Trophoblast cell (in vitro differentiated cells and primary cell): ENCODE data around the gene KCNRG.
A peak's percentile ranks its signal among the peaks of the same experiment; 100 is the strongest.

Source experiments
- DNase-seq, 2 donors: peaks; one replicate each; pipeline ENCODE4 v3.0.0-alpha.2; 2016
- H2AFZ ChIP-seq: 2 replicates; pipeline ENCODE4 v1.6.1; 2013; ENCODE audit warnings: low read length, moderate library complexity, mild to moderate bottlenecking; ENCODE audit not compliant: insufficient read depth, poor library complexity
- H2AK5ac ChIP-seq: 2 replicates; pipeline ENCODE4 v1.6.1; 2013; ENCODE audit warnings: mild to moderate bottlenecking, low read length
- H2BK120ac ChIP-seq: 2 replicates; pipeline ENCODE4 v1.6.1; 2013; ENCODE audit warnings: low read length, mild to moderate bottlenecking, moderate library complexity; ENCODE audit not compliant: insufficient read depth, poor library complexity
- H2BK12ac ChIP-seq: 2 replicates; pipeline ENCODE4 v1.6.1; 2013; ENCODE audit warnings: mild to moderate bottlenecking, low read length, moderate library complexity
- H2BK5ac ChIP-seq: 2 replicates; pipeline ENCODE4 v1.6.1; 2013; ENCODE audit warnings: low read length, low read depth, moderate library complexity, mild to moderate bottlenecking; ENCODE audit not compliant: poor library complexity
- H3K14ac ChIP-seq: 2 replicates; pipeline ENCODE4 v1.6.1; 2013; ENCODE audit warnings: mild to moderate bottlenecking, low read length
- H3K18ac ChIP-seq: 2 replicates; pipeline ENCODE4 v1.6.1; 2013; ENCODE audit warnings: mild to moderate bottlenecking, low read length
- H3K23ac ChIP-seq: 2 replicates; pipeline ENCODE4 v1.6.1; 2013; ENCODE audit warnings: low read length
- H3K27ac ChIP-seq: 2 replicates; pipeline ENCODE4 v1.5.1; 2013; ENCODE audit warnings: low read depth, mild to moderate bottlenecking, inconsistent platforms, low read length, moderate library complexity
- H3K27me3 ChIP-seq: 2 replicates; pipeline ENCODE4 v1.6.1; 2013; ENCODE audit warnings: inconsistent platforms, mild to moderate bottlenecking, low read length, moderate library complexity; ENCODE audit not compliant: insufficient read depth
- H3K36me3 ChIP-seq, 2 experiments: 1 replicate in 1 of 2; 2 replicates in 1 of 2; pipeline ENCODE4 v1.6.1; 2013; ENCODE audit warnings: low read length in 2 of 2, mild to moderate bottlenecking in 2 of 2, moderate library complexity in 1 of 2; ENCODE audit not compliant: insufficient read depth in 2 of 2, control insufficient read depth in 1 of 2
- H3K4ac ChIP-seq: 2 replicates; pipeline ENCODE4 v1.6.1; 2013; ENCODE audit warnings: low read depth, mild to moderate bottlenecking, low read length, moderate library complexity
- H3K4me1 ChIP-seq, 2 experiments: 1 replicate in 1 of 2; 2 replicates in 1 of 2; pipeline ENCODE4 v1.6.1; 2013; ENCODE audit warnings: low read length in 2 of 2, mild to moderate bottlenecking in 2 of 2, moderate library complexity in 1 of 2; ENCODE audit not compliant: insufficient read depth in 2 of 2, control insufficient read depth in 1 of 2
- H3K4me2 ChIP-seq: 2 replicates; pipeline ENCODE4 v1.6.1; 2013; ENCODE audit warnings: inconsistent platforms, mild to moderate bottlenecking, low read length, moderate library complexity
- H3K4me3 ChIP-seq: 2 replicates; pipeline ENCODE4 v1.5.1; 2013; ENCODE audit warnings: mild to moderate bottlenecking, low read depth, low read length, inconsistent platforms
- H3K79me1 ChIP-seq: one replicate; pipeline ENCODE4 v1.6.1; 2013; ENCODE audit warnings: low read length
- H3K79me2 ChIP-seq: 2 replicates; pipeline ENCODE4 v1.6.1; 2013; ENCODE audit warnings: low read length, mild to moderate bottlenecking; ENCODE audit not compliant: control insufficient read depth, insufficient read depth, poor library complexity
- H3K9ac ChIP-seq: 2 replicates; pipeline ENCODE4 v1.6.1; 2013; ENCODE audit warnings: mild to moderate bottlenecking, low read length
- H3K9me3 ChIP-seq: 2 replicates; pipeline ENCODE4 v1.6.1; 2013; ENCODE audit warnings: low read depth, mild to moderate bottlenecking, control low read depth, inconsistent platforms, low read length; ENCODE audit not compliant: insufficient read depth
- H4K12ac ChIP-seq: 2 replicates; pipeline ENCODE4 v1.6.1; 2013; ENCODE audit warnings: low read depth, mild to moderate bottlenecking, low read length, moderate library complexity
- H4K8ac ChIP-seq: 2 replicates; pipeline ENCODE4 v1.6.1; 2013; ENCODE audit warnings: low read depth, mild to moderate bottlenecking, low read length, moderate library complexity
- H4K91ac ChIP-seq: one replicate; pipeline ENCODE4 v1.6.1; 2013; ENCODE audit warnings: low read depth, mild to moderate bottlenecking, low read length, moderate library complexity
- WGBS: extraction: QIAGEN DNeasy Blood & Tissue Kit; methylation state at CpG from one replicate; pipeline ENCODE4 v1.1.7; 2013; ENCODE audit warnings: missing lambda C conversion rate; ENCODE audit not compliant: insufficient read length, insufficient coverage; ENCODE audit errors: extremely low coverage; 5-methylcytosine and 5-hydroxymethylcytosine counted together

Gene KCNRG

GRCh38 chr13:49995625-49996101 lies 19.6 kb upstream of the KCNRG start:
- Histone ChIP-seq H3K36me3 (peaks cover 4 to 6% of the 10 kb centered on the region in 2 experiments), H3K79me1 (peaks cover 10% of the 10 kb centered on the region), H3K4me3 (no peak overlapping the region), H4K91ac (no peak overlapping the region), H3K4me1 (peaks cover 3 to 9% of the 10 kb centered on the region in 2 experiments), H2AFZ (no peak overlapping the region), H2AK5ac (no peak overlapping the region), H3K9ac (no peak overlapping the region), H3K4ac (no peak overlapping the region), H3K14ac (no peak overlapping the region), H3K18ac (no peak overlapping the region), H3K4me2 (peak overlapping the region; percentile 91), H4K8ac (peak overlapping the region; percentile 98), H4K12ac (no peak overlapping the region), H3K27ac (no peak overlapping the region), H3K9me3 (no peaks in the 10 kb centered on the region), H2BK5ac (no peak overlapping the region), H2BK12ac (no peak overlapping the region), H2BK120ac (no peak overlapping the region), H3K27me3 (no peaks in the 10 kb centered on the region), H3K79me2 (peaks cover 11% of the 10 kb centered on the region), H3K23ac (peak overlapping the region; percentile 99)
- peak in 1 of 2 donors; percentile 17 for DNase-seq
- WGBS = no CpG with 5 or more reads among the region's 14 CpGs

GRCh38 chr13:49996161-49996915 lies 18.9 kb upstream of the KCNRG start:
- Histone ChIP-seq H3K27me3 (no peaks in the 10 kb centered on the region), H3K79me2 (peaks cover 11% of the 10 kb centered on the region), H3K9me3 (no peaks in the 10 kb centered on the region), H3K4me1 (peaks cover 3 to 9% of the 10 kb centered on the region in 2 experiments), H3K4ac (peak overlapping the region; percentile 94), H2AK5ac (peak overlapping the region; percentile 57), H2BK5ac (peak overlapping the region; percentile 91), H3K14ac (peak overlapping the region; percentile 94), H2BK120ac (peak overlapping the region; percentile 93), H4K8ac (peak overlapping the region; percentile 98), H2BK12ac (peak overlapping the region; percentile 81), H4K91ac (peak overlapping the region; percentile 88), H4K12ac (peak overlapping the region; percentile 98), H3K9ac (peak overlapping the region; percentile 89), H2AFZ (peak overlapping the region; percentile 76), H3K36me3 (peaks cover 4 to 6% of the 10 kb centered on the region in 2 experiments), H3K4me2 (peak overlapping the region; percentile 91), H3K23ac (no peak overlapping the region), H3K4me3 (peak overlapping the region; percentile 79), H3K18ac (peak overlapping the region; percentile 96), H3K79me1 (peaks cover 10% of the 10 kb centered on the region), H3K27ac (peak overlapping the region; percentile 95)
- WGBS = no CpG with 5 or more reads among the region's 68 CpGs
- DNase-seq = peak; percentile 88 to 96

DNA sequence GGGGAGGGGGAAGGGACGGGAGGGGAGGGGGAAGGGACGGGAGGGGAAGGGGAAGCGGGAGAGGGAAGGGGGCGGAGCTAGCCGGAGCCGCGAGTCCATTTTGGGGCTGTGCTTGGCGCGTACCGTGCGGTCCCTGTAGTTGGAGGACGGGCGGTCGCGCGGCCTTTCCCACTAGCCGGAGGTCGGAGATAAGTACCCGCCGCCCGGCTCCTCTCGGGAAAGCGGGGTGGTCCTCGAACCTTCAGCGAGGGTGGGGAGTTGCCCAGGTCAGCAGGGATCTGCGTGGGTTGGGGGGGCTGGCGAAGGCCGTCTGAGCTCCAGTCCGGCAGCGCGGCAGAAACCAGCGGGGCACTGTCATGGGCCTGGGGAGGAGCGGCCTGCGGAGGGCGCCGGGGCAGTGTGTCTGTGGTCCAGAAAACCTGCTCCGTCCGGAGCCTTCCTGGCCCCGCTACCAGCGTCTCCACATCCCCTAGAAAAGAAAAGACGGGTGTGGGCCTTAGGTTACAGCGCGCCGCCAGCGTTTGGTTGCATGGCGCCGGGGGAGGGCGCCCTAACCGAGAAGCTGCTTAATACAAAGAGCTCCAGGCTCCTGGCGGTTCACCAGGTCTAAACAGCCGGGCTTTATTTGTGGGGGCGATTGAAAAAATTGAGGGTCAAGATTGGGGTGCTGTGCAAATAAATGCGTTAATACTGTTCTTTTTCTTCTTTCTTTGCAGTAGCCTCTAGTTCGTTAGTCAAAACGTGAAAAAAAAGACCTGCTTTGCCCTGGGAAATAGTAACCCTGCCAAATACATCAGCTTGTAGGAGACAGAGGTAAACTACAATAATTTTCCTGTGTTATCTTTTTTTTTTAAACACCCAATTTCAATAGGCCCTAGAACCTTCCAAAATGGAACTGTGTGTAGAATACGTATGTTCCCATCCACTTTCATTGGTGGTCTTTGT lies 18.0 kb upstream of the KCNRG start, which contains the start of gene TRIM13:
Gene TRIM13, plus strand, starts transcription at position 92 of the 945 bp plus-strand sequence. CDS start 14,899 bp downstream, outside the sequence.
- Histone ChIP-seq H3K4me2 (peak within 1 kb of the TSS; percentile 91), H3K9me3 (no peaks in the 10 kb centered on the region), H4K8ac (peak within 1 kb of the TSS; percentile 98), H4K91ac (peak within 1 kb of the TSS; percentile 93), H3K18ac (peak within 1 kb of the TSS; percentile 99), H3K9ac (peak within 1 kb of the TSS; percentile 94), H2BK12ac (peak within 1 kb of the TSS; percentile 81), H3K79me1 (peaks cover 10% of the 10 kb centered on the region), H3K27ac (peak within 1 kb of the TSS; percentile 95), H3K4me1 (peaks cover 3 to 9% of the 10 kb centered on the region in 2 experiments), H3K27me3 (no peaks in the 10 kb centered on the region), H3K4ac (peak within 1 kb of the TSS; percentile 99), H3K79me2 (peaks cover 11% of the 10 kb centered on the region), H3K4me3 (peak within 1 kb of the TSS; percentile 79), H3K14ac (peak within 1 kb of the TSS; percentile 99), H2AK5ac (peak within 1 kb of the TSS; percentile 90), H2AFZ (peak within 1 kb of the TSS; percentile 94), H2BK120ac (peak within 1 kb of the TSS; percentile 97), H4K12ac (peak within 1 kb of the TSS; percentile 98), H3K36me3 (peaks cover 7 to 9% of the 10 kb centered on the region in 2 experiments), H2BK5ac (peak within 1 kb of the TSS; percentile 96), H3K23ac (peak within 1 kb of the TSS; percentile 99)
- peak; percentile 85 to 89 for DNase-seq
- WGBS = no CpG with 5 or more reads among the region's 56 CpGs

GRCh38 chr13:49997955-49998354 lies 17.3 kb upstream of the KCNRG start:
- no peaks in the 10 kb centered on the region for H3K27me3 ChIP-seq
- H3K9me3 ChIP-seq = no peaks in the 10 kb centered on the region
- no peak overlapping the region for H4K12ac ChIP-seq
- H3K27ac ChIP-seq = no peak overlapping the region
- no peak overlapping the region for H3K14ac ChIP-seq
- H3K4me2 ChIP-seq = peak overlapping the region; percentile 63
- H2BK5ac ChIP-seq = no peak overlapping the region
- no peak overlapping the region for H3K18ac ChIP-seq
- H2AFZ ChIP-seq = no peak overlapping the region
- H2AK5ac ChIP-seq = no peak overlapping the region
- H2BK12ac ChIP-seq = no peak overlapping the region
- H3K36me3 ChIP-seq = peaks cover 8 to 11% of the 10 kb centered on the region in 2 experiments
- no CpG with 5 or more reads among the region's 4 CpGs for WGBS
- DNase-seq = no peak
- H3K4me1 ChIP-seq = peaks cover 3 to 9% of the 10 kb centered on the region in 2 experiments
- H3K4ac ChIP-seq = no peak overlapping the region
- H4K91ac ChIP-seq = no peak overlapping the region
- peaks cover 11% of the 10 kb centered on the region for H3K79me2 ChIP-seq
- H4K8ac ChIP-seq = no peak overlapping the region
- no peak overlapping the region for H3K9ac ChIP-seq
- H2BK120ac ChIP-seq = no peak overlapping the region
- no peak overlapping the region for H3K23ac ChIP-seq
- peaks cover 10% of the 10 kb centered on the region for H3K79me1 ChIP-seq
- H3K4me3 ChIP-seq = no peak overlapping the region
